ENCODE data around the gene TTC9. TPM values are rescaled to one million over a fixed set of nuclear protein-coding genes. Genes with fewer than 3 reads are reported as not detected.

The TTC9 gene
- total and polyA plus RNA-seq, 2 donors from 2014 or later = 2.6 to 5.2 TPM

- Histone ChIP-seq H3K9ac (ENCODE audit: low read length in 3 of 3) (no peak overlapping the region), H3K4me1 (ENCODE audit: control insufficient read depth in 2 of 3, insufficient read depth in 2 of 3, low read depth in 1 of 3, low read length in 3 of 3) (no peaks in the 10 kb centered on the region), H3K4me3 (ENCODE audit: low read length in 3 of 3) (no peak overlapping the region), H3K27ac (ENCODE audit: low read depth in 2 of 2, low read length in 2 of 2) (no peak overlapping the region), H3K27me3 (ENCODE audit: control insufficient read depth, insufficient read depth, low read length) (no peaks in the 10 kb centered on the region), H3K9me3 (ENCODE audit: control insufficient read depth in 2 of 3, insufficient read depth in 1 of 3, low read length in 3 of 3) (no peaks in the 10 kb centered on the region), H3K36me3 (ENCODE audit: control insufficient read depth in 2 of 3, insufficient read depth in 3 of 3, low read length in 3 of 3) (no peaks in the 10 kb centered on the region)
- intact Hi-C loops (cut with DNase I) = no loop called here
- DNase-seq (no peak), FAIRE-seq (no peak)
- TF ChIP-seq CTCF (IDR thresholded peaks at IDR 0.05; ENCODE audit: borderline replicate concordance, extremely low read depth, insufficient read depth) = no peak
Observed at GRCh38 chr14:70716958-70717357, 75.2 kb downstream of the TTC9 start.

GRCh38 chr14:70718383-70719118 is 76.8 kb downstream of the TTC9 start:
- Histone ChIP-seq H3K4me3 (ENCODE audit: low read length in 3 of 3) (no peak overlapping the region), H3K36me3 (ENCODE audit: control insufficient read depth in 2 of 3, insufficient read depth in 3 of 3, low read length in 3 of 3) (no peaks in the 10 kb centered on the region), H3K9me3 (ENCODE audit: control insufficient read depth in 2 of 3, insufficient read depth in 1 of 3, low read length in 3 of 3) (no peaks in the 10 kb centered on the region), H3K9ac (ENCODE audit: low read length in 3 of 3) (no peak overlapping the region), H3K27me3 (ENCODE audit: control insufficient read depth, insufficient read depth, low read length) (no peaks in the 10 kb centered on the region), H3K27ac (ENCODE audit: low read depth in 2 of 2, low read length in 2 of 2) (no peak overlapping the region), H3K4me1 (ENCODE audit: control insufficient read depth in 2 of 3, insufficient read depth in 2 of 3, low read depth in 1 of 3, low read length in 3 of 3) (peaks cover 0 to 6% (median 2%) of the 10 kb centered on the region in 3 donors)
- TF ChIP-seq CTCF (IDR thresholded peaks at IDR 0.05; ENCODE audit: borderline replicate concordance, extremely low read depth, insufficient read depth) = no peak
- no peak for DNase-seq
- no peak for FAIRE-seq
- intact Hi-C loops (cut with DNase I) = no loop called here

GRCh38 chr14:70721542-70721941 is 79.8 kb downstream of the TTC9 start:
- H3K9ac ChIP-seq (ENCODE audit: low read length in 3 of 3) = no peak overlapping the region
- no peak overlapping the region for H3K4me3 ChIP-seq (ENCODE audit: low read length in 3 of 3)
- peaks cover 0 to 6% (median 2%) of the 10 kb centered on the region in 3 donors for H3K4me1 ChIP-seq (ENCODE audit: control insufficient read depth in 2 of 3, insufficient read depth in 2 of 3, low read depth in 1 of 3, low read length in 3 of 3)
- TF ChIP-seq CTCF (IDR thresholded peaks at IDR 0.05; ENCODE audit: borderline replicate concordance, extremely low read depth, insufficient read depth) = no peak
- DNase-seq (no peak), FAIRE-seq (no peak)
- no peaks in the 10 kb centered on the region for H3K27me3 ChIP-seq (ENCODE audit: control insufficient read depth, insufficient read depth, low read length)
- no peak overlapping the region for H3K27ac ChIP-seq (ENCODE audit: low read depth in 2 of 2, low read length in 2 of 2)
- no peaks in the 10 kb centered on the region for H3K36me3 ChIP-seq (ENCODE audit: control insufficient read depth in 2 of 3, insufficient read depth in 3 of 3, low read length in 3 of 3)
- H3K9me3 ChIP-seq (ENCODE audit: control insufficient read depth in 2 of 3, insufficient read depth in 1 of 3, low read length in 3 of 3) = no peaks in the 10 kb centered on the region
- intact Hi-C loops (cut with DNase I) = no loop called here

Data from kidney (tissue), 14 donors.